HG03571 (cell line): Measurements from ENCODE around the gene EIF4E.
A peak's percentile ranks its signal among the peaks of the same experiment; 100 is the strongest.
"Not testable (repeated sequence)": the region's sequence is repeated elsewhere in the genome, so short reads cannot be mapped to it uniquely, and the experiment has no call there.

Source experiments
- ATAC-seq: cut with Tn5 transposase; IDR thresholded peaks from one replicate; pipeline ENCODE4 v1.9.1; 2021; ENCODE audit not compliant: unreplicated experiment

Gene EIF4E

GRCh38 chr4:98934851-98935250, 5.9 kb upstream of the EIF4E start:
- ATAC-seq, result not testable (repeated sequence)

GRCh38 chr4:98932539-98932938, 3.6 kb upstream of the EIF4E start:
- peak; percentile 8 for ATAC-seq

GRCh38 chr4:98930311-98930865, 1.5 kb upstream of the EIF4E start:
- ATAC-seq, result no peak

DNA sequence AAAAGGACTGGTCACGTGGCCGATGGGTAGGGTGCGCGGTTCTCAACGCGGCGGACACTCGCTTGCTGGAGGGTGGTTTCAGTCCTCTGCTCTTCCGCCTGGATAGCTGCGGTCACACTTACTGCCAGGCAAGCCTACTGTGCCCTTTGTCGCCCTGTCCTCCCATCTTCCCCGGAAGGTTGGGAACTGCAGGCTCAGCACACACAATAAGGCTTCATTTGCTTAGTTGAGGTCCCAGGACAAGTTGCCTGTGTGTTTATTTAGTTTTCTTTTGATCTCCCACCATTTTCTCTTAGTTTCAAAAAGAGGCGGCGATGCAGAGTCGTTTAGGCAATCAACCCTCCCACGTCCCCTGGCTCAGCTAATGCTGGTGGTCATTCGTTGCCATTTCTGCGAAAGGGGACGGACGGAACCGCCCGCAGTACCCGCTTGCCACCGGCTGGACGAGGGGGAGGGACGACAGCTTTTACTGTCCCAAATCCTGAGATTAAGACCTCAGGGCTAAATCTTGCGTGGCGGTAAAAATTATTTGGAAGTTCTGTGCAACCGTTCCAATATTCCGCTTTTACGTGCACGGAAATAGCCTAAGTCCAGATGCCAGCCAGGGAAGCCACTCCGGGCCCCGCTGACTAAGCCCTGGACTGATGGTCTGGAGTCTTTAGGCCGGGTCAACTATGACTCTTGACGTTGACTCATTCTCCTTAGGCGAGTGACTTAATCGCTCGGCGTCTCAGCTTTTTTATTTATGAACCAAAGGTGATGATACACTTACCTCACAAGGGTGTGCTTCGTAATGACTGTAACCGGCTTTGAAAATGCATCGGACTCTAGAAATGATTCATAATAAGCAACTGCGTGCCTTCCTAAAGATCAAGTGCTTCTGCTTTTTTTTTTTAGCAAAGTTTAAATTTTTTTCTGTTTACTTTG, 671 bp upstream of the EIF4E start:
- ATAC-seq, result peak; percentile 40

DNA sequence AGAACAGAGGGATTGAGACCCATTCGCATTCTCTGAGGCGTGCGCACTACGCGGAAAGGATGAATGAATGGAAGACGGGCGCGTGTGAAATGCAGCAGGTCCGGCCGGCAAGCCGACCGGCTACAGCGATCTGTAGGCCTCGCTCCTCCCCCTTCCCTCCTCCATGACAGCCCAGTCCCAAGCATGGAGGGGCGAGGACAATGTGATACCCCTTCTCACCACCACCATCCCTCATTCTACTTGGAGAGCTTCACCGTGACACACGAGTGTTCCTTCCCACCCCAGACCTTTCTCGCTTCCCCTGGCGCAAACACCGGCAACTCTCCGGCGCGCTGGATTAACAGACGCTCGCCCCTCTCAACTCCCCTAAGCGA, 815 bp downstream of the EIF4E start:
- ATAC-seq, result peak; percentile 34

GRCh38 chr4:98926257-98926656, 2.7 kb downstream of the EIF4E start:
- ATAC-seq, result not testable (repeated sequence)

GRCh38 chr4:98921292-98921691, 7.6 kb downstream of the EIF4E start:
- ATAC-seq, result no peak

DNA sequence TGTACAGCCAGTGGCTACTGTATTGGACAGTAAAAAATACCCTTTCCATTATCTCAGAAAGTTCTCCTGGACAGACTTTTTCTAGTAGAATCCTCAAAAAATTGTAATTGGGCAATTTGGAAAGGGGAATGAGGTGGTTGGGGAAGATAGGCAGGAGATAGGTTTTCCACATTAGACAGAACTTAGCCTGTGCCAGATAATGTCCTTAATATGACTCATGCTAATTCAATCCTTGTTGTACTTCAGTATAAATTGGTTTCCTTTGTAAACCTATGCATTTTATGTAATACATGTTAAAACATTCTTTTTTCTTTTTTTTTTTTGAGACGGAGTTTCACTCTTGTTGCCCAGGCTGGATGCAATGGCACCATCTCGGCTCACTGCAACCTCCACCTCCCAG, 8.9 kb downstream of the EIF4E start:
- ATAC-seq, result no peak

DNA sequence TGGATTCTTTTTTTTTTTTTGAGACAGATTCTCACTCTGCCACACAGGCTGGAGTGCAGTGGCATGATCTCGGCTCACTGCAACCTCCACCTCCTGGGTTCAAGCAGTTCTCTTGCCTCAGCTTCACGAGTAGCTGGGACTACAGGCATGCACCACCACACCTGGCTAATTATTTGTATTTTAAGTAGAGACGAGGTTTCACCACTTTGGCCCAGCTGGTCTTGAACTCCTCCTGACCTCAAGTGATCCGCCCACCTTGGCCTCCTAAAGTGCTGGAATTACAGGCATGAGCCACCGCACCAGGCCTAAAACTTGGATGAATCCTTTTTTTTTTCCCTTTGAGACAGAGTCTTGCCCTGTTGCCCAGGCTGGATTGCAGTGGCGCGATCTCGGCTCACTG, 18.2 kb downstream of the EIF4E start:
- not testable (repeated sequence) for ATAC-seq

DNA sequence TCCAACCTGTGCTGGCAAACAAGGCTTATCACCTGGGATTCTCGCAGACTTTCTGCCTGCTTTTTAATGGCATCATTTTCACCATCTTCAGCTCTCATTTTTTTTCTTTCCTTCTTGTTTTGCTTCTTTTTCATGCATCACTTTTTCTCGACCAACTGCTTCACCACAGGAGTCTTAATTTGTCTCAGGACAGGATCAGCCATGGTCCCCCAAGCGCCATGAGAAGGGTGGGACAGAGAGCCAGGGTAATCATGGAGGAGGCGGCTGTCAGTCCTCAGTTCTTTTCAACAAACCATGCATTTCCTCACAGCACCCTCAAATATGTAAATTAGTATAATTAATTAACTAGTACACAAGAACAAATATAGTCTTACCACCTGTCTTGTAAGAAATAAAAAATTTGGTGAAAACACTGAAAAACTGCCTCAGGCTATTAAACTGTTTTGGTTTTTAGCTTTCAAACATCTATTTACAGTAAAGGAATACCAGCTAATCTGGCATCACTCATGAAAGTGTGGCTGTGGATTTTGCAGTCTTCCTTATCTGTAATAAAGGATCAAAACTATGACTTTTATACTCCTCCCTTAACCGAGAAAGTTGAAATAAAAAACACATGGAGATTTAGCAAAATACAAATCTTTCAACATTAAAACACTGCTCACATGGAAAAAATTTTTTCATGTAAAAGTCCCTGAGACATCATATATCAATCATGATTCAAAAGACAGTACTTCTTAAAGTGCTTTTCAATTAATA, 19.1 kb downstream of the EIF4E start:
- ATAC-seq, result no peak

DNA sequence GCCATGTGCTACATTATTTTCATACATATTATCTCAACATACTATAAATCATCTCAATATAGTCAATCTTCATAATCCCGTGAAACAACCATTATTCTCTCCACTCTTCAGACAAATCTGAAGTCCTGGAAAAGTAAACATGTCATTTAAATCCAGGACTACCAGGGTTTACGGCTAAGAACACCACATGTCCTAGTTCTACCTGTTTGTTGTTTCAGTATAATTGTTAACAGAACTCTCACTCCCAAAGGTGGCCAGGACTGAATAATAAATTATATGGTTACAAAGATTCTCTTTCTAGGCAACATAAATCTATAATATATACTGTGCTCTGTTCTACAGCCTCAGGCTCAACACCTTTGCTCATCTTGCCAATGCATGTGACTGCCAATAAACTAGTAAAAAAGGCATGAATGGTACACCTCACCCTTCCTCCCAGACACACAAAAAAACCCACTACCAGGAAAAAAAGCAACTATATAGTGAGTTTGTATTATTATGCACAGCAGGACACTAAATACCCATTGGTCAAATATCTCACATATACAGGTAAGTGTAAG, 20.1 kb downstream of the EIF4E start:
- no peak for ATAC-seq

DNA sequence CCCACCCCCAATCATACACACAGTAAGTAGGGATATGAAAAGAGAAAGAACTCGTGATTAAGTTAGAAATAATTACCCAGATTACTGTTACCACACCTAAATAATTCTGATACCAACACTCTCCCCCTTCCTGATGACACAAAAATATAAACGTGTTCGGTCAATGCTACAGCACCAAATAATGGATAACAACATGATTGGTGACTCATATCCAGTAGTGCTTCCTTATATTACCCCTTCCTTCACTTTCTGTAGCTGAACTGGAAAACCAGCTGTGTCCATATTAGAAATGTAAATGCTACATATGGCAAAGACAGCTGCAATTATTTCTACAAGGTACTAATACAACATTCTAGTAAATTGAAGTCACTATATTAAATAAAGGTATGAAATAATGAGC, 20.8 kb downstream of the EIF4E start:
- ATAC-seq, result no peak

GRCh38 chr4:98905839-98906238, 23.1 kb downstream of the EIF4E start:
- no peak for ATAC-seq

- ATAC-seq, result no peak
Observed at GRCh38 chr4:98905297-98905696, 23.6 kb downstream of the EIF4E start.

GRCh38 chr4:98903963-98904362, 25.0 kb downstream of the EIF4E start:
- ATAC-seq, result no peak

DNA sequence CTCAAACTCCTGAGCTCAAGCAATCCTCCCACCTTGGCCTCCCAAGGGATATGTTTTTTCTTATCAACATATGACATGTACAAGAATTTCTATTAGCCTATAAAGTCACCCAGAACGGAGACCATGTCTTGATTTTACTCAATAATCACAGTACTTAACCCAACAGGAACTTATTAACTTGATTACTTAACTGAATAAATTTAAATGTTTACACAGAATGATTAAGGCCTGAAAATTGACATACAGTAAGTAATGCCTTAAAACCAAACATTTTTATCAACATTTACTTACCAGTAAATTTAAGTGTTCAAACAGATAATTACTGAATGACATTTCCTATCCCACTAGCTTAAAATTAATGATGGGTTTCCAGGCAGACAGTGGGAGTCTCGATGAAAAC, 25.4 kb downstream of the EIF4E start:
- no peak for ATAC-seq

- ATAC-seq, result no peak
Observed at GRCh38 chr4:98899277-98899676, 29.7 kb downstream of the EIF4E start.

DNA sequence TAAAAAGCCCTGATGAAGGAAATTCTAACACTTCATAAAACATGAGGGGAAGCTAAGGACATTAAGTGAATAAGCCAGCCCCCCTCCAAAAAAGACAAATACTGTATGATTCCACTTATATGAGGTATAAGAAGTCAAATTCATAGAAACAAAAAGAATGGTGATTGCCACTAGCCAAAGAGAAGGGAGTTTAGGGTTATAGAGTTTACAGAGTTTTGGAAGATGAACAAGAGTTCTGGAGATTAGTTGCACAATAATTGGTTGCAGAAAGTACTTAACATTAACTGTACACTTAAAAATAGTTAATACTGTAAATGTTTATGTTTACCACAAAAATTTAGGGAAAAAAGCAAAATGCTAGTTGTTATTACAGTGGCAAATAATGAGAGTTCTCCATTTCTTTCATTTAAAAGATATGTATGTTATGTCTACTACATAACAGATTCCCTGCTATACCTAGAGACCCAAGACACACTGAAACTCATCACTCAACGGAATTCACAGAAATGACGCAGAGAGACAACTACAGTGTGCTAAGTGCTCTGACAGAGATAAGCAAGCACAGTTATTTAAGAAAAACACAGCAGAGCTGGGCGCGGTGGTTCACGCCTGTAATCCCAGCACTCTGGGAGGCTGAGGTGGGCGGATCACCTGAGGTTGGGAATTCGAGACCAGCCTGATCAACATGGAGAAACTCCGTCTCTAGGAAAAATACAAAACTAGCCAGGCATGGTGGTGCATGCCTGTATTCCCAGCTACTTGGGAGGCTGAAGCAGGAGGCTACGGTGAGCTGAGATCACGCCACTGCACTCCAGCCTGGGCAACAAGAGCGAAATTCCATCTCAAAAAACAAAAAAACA, 37.2 kb downstream of the EIF4E start:
- ATAC-seq, result no peak

- no peak for ATAC-seq
Observed at GRCh38 chr4:98890702-98891455, 38.1 kb downstream of the EIF4E start.

- no peak for ATAC-seq
Observed at GRCh38 chr4:98887145-98887544, 41.8 kb downstream of the EIF4E start.
